Measurements from ENCODE around the gene GPER1.
"Not testable (repeated sequence)": the region's sequence is repeated elsewhere in the genome, so short reads cannot be mapped to it uniquely, and the experiment has no call there.

The GPER1 gene

DNA sequence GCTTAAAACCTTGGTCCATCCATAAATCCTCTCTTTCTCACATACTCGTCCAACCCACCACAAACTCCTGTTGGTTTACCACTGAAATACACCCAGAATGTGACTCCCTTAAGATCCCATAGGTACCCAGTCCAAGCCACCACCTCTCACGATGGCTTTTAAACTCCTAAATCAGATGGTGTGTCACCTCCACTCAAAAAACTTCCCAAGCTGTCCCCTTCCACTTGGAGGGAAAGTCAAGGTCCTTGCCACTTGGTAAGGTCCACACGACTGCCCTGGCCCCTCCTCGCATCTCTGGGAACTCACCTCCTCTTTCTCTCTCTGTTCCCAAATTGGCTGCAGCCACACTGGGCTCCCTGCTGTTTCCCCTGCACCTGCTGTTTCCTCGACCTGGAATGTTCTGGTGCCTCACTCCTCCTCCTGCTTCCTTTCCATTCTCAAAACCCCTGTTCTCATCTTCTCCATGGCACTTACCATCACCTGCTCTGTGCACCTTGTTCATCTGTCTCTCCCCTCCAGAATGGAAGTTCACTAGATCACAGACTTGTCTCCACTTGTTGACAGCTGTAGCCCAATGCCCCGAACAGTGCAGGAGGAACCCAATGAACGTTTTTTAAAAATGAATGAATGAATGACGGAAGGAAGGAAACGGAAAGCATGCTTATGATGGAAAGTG, 49.1 kb downstream of the GPER1 start:
- peak; percentile 36 for FAIRE-seq
- peak; percentile 37 for DNase-seq (ENCODE audit: insufficient read length, low spot score)

DNA sequence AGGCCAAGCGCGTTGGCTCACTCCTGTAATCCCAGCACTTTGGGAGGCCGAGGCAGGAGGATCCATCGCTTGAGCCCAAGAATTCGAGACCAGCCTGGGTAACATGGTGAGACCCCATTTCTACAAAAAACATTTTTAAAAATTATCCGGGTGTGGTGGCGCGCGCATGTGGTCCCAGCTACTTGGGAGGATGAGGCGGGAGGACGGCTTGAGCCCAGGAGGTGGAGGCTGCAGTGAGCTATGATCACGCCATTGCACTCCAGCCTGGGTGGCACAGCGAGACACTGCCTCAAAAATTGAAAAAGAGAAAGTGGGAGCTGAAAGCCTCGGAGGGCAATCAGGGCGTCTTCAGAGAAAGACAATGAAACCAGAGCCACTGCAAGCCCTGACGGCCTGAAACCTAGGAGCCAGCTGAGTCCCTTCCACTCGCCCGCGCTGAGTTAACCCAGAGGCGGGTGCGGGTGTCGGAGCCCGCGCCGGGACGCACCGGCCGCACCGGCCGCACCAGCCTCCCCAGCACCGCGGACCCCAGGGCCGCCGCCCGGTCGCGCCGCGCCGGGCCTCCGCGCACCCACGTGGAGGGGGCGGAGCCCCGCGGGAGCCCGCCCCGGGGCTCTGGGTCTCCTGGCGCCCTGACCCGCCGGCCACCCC, 49.7 kb downstream of the GPER1 start:
- no peak for DNase-seq (ENCODE audit: insufficient read length, low spot score)
- FAIRE-seq: no peak

DNA sequence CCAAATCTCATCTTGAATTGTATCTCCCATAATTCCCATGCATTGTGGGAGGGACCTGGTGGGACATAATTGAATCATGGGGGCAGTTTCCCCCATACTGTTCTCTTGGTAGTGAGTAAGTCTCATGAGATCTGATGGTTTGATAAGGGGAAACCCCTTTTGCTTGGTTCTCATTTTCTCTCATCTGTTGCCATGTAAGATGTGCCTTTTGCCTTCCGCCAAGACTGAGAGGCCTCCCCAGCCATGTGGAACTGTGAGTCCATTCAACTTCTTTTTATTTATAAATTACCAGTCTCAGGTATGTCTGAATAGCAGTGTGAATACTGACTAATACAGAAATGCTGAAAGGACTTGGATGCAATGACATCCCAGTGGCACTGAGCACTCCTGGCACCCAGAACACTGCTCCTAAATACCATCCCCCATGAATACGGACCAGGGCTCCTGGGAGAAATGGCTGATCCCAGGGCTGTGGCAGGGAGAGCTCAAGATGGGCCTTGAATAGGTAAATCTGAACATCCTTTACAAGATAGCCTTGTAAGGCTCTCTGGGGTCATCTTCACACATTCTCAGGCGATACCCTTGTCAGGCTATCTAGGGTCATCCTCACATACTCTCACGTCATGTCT, 52.7 kb downstream of the GPER1 start:
- no peak for FAIRE-seq
- no peak for DNase-seq (ENCODE audit: insufficient read length, low spot score)

DNA sequence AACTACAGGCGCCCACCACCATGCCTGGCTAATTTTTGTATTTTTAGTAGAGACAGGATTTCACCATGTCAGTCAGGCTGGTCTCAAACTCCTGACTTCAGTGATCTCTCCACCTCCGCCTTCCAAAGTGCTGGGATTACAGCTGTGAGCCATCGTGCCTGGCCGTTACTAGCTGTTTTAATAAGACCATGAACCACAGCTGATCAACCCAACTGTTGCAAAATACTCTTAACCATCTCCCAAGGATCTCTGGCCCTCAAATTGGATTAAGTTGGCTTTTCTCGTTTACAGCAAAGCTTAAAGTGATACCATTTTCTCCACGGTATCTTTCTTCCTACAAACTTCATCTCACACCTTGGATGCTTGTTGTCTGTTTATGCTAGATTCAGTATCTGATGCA, 53.7 kb downstream of the GPER1 start:
- no peak for FAIRE-seq
- DNase-seq (ENCODE audit: insufficient read length, low spot score): no peak

DNA sequence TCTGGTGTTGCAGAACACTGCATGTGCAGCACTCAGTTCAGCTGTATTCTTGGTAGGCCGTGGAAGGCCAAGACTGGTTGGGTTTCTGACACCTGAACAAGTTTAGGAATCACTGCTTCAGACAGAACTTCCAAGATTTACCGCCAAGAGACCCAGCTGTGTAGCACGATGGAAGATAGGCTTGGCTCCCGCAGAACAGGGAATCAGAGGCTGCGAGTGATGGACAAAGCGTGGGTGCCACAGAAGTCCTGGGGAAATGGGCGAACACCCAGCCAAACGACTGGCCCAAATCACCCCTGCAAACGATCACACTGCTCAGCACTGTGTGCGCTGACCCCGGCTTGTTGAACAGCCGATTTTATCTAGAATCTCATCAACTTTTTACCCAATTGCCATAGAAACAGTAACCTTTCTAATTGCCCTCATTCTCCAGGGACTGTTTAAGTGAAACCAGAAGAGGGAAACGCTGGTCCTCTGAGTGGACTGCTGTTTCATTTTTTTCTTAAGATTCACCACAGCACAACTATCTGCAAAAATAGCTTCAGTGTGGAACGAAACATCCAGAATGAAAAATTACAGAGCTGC, 54.2 kb downstream of the GPER1 start:
- FAIRE-seq (no peak), DNase-seq (ENCODE audit: insufficient read length, low spot score) (no peak)

DNA sequence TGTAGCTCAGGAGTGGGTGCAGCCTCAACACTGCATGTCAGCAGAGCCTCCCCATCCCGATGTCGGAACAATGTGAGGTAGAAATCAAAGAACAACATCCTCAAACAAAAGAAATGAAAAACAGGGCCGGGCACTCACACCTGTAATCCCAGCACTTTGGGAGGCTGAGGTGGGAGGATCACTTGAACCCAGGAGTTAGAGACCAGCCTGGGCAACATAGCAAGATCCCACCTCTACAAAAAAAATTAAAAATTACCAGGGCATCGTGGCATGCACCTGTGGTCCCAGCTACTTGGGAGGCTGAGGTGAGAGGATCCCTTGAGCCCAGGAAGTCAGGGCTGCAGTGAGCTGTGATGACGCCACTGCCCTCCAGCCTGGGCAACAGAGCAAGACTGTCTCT, 55.1 kb downstream of the GPER1 start:
- not testable (repeated sequence) for DNase-seq (ENCODE audit: insufficient read length, low spot score); FAIRE-seq

Measured in HTR-8/SVneo (cell line).